Heart right ventricle (tissue), 16 donors: Measurements from ENCODE around the gene YPEL2. TPM values are rescaled to one million over a fixed set of nuclear protein-coding genes. Genes with fewer than 3 reads are reported as not detected.

Experiments used
- ATAC-seq, 8 donors: fragments of 200-7000 bp; cut with Tn5 transposase; one replicate each; pipeline ENCODE4 v1.9.1; 2020; ENCODE audit warnings: mild to moderate bottlenecking in 8 of 8, moderate library complexity in 8 of 8, moderate number of reproducible peaks in 1 of 8
- DNase-seq, 2 donors: peaks; one replicate each; pipeline ENCODE4 v3.0.0-alpha.2; 2020
- H3K27ac ChIP-seq, 10 donors: fragments of 200-600 bp; sonication (generic) in 2 of 10; one replicate each; pipeline versions ENCODE4 v1.5.0 to v1.8.0; 2020 to 2022; ENCODE audit warnings: mild to moderate bottlenecking in 3 of 10
- H3K27me3 ChIP-seq, 7 donors: fragments of 200-600 bp; one replicate each; pipeline ENCODE4 v1.8.0; 2021 to 2022; ENCODE audit warnings: mild to moderate bottlenecking in 2 of 7
- H3K36me3 ChIP-seq, 9 donors: fragments of 200-600 bp; sonication (generic) in 1 of 9; one replicate each; pipeline versions ENCODE4 v1.5.0 to v1.8.0; 2020 to 2022; ENCODE audit warnings: mild to moderate bottlenecking in 2 of 9
- H3K4me1 ChIP-seq, 9 donors: fragments of 200-600 bp; sonication (generic) in 1 of 9; one replicate each; pipeline versions ENCODE4 v1.5.0 to v1.8.0; 2020 to 2022; ENCODE audit warnings: mild to moderate bottlenecking in 4 of 9
- H3K4me3 ChIP-seq, 10 donors: fragments of 200-600 bp; sonication (generic) in 2 of 10; one replicate each; pipeline versions ENCODE4 v1.5.0 to v1.8.0; 2020 to 2022; ENCODE audit warnings: mild to moderate bottlenecking in 7 of 10, moderate library complexity in 2 of 10
- H3K9me3 ChIP-seq, 11 donors: fragments of 200-600 bp in 10 of 11; sonication (generic) in 2 of 11; one replicate each; pipeline versions ENCODE4 v1.5.0 to v1.8.0; 2013 to 2022; ENCODE audit warnings: mild to moderate bottlenecking in 2 of 11, control low read depth in 1 of 11, moderate library complexity in 1 of 11
- WGBS, 2 donors: extraction: QIAGEN DNeasy Blood & Tissue Kit; methylation state at CpG; one replicate each; pipeline ENCODE4 v1.1.7; 2013; ENCODE audit warnings: inconsistent platforms in 1 of 2; 5-methylcytosine and 5-hydroxymethylcytosine counted together
- intact Hi-C, 10 donors: fragments of 100-400 bp; cut with DNase I; formaldehyde crosslinking; loops; one replicate each; pipeline versions ENCODE4 v1.11.1 to v1.14.2; 2022
- polyA plus RNA-seq, 2 donors: library from polyadenylated mRNA; stranded (reverse); fragments of 200-250 nt; gene quantifications; one replicate each; pipeline ENCODE4 v1.2.3, GENCODE V29; 2013
- total RNA-seq, 10 donors: library from RNA; stranded (reverse); fragmentation: NEBNext Ultra II Directional in 3 of 10; extraction: Animal tissue kit (Norgen Biotek cat#: 25700) in 3 of 10; gene quantifications; one replicate each; pipeline versions ENCODE4 v1.2.1 to v1.2.4, GENCODE V29; 2021 to 2023
- TF ChIP-seq, protein P1 (sequence below), 9 donors: fragments of 200-600 bp; sonication (generic) in 2 of 9; IDR thresholded peaks; one replicate each; pipeline versions ENCODE4 v1.5.0 to v1.8.0; 2021 to 2022; ENCODE audit warnings: antibody characterized with exemption in 9 of 9, mild to moderate bottlenecking in 5 of 9, moderate library complexity in 1 of 9
- donor health status: Arrhythmogenic right ventricular cardiomyopathy.
- donor health status: ischemic (EF 13 %, LVEDD 7.1; RV severe dilation, severe dysfunction).
- donor health status: healthy with polysubstance abuse.
- donor health status: DM: no; HTN: yes; CAD: no.
- donor health status: DM: no; HTN: no; CAD: no.
- donor health status: ischemic (EF 25% LVEDD 6.9; RV normal size, moderate dysfunction).
- donor health status: ischemic (EF 25% LVEDD 5.7; RV mildly dilated, moderate dysfunction).
- donor health status: healthy.
- donor health status: DM: yes; HTN: yes; CAD: no.
- donor health status: Ischemic cardiomyopathy.
- donor health status: ischemic (EF 35%, LVEDD 5.7; RV mildly dilated, moderate dysfunction).
- donor health status: nonischemic (EF 11% LVEDD 7.7; RV severe dilation, severe dysfunction).
- donor health status: DM: yes; HTN: yes; CAD: no.
- donor health status: PGD.
- donor health status: ischemic (EF 29% LVEDD 5.4; RV normal size, mild dysfunction).
- donor health status: nonischemic (EF 23%, LVEDD 6.1; RV moderate dilation, normal function).

YPEL2 gene
- total and polyA plus RNA-seq, 12 donors = 5.0 to 57.1 (median 36.5) TPM

GRCh38 chr17:59299400-59300092 is 31.9 kb upstream of the YPEL2 start:
- Histone ChIP-seq H3K36me3 (no peaks in the 10 kb centered on the region), H3K27me3 (no peaks in the 10 kb centered on the region), H3K27ac (no peak overlapping the region), H3K9me3 (no peaks in the 10 kb centered on the region), H3K4me1 (no peaks in the 10 kb centered on the region), H3K4me3 (no peak overlapping the region)
- TF ChIP-seq, protein P1, sequence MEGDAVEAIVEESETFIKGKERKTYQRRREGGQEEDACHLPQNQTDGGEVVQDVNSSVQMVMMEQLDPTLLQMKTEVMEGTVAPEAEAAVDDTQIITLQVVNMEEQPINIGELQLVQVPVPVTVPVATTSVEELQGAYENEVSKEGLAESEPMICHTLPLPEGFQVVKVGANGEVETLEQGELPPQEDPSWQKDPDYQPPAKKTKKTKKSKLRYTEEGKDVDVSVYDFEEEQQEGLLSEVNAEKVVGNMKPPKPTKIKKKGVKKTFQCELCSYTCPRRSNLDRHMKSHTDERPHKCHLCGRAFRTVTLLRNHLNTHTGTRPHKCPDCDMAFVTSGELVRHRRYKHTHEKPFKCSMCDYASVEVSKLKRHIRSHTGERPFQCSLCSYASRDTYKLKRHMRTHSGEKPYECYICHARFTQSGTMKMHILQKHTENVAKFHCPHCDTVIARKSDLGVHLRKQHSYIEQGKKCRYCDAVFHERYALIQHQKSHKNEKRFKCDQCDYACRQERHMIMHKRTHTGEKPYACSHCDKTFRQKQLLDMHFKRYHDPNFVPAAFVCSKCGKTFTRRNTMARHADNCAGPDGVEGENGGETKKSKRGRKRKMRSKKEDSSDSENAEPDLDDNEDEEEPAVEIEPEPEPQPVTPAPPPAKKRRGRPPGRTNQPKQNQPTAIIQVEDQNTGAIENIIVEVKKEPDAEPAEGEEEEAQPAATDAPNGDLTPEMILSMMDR (IDR thresholded peaks at IDR 0.05) = no peak
- ATAC-seq (no peak), DNase-seq (no peak)
- intact Hi-C loops = no loop called here
- 95 to 97% methylated on average over 2 of the region's 2 CpGs for WGBS, 2 donors

DNA sequence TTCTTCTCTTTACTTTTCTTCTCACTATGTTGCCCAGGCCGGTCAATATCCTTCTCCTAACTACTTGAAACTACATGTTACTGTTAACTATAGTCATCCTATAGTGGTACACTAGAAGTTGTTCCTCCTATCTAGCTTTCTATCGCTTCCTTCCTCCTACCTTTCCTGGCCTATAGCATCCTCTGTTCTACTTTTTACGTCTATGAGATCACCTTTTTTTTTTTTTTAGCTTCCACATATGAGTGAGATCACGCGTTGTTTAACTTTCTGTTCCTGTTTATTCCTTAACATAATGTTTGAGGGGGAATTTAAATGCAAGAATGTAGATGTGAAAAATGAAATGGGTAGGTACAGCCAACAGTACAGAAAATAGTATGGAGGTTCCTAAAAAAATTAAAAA is 30.5 kb upstream of the YPEL2 start:
- TF ChIP-seq, protein P1 (IDR thresholded peaks at IDR 0.05) = no peak
- H3K4me1 ChIP-seq = no peaks in the 10 kb centered on the region
- 81 to 87% methylated on average over 5 of the region's 5 CpGs for WGBS, 2 donors
- DNase-seq (no peak), ATAC-seq (no peak)
- intact Hi-C loops = no loop called here
- H3K9me3 ChIP-seq = no peaks in the 10 kb centered on the region
- H3K27me3 ChIP-seq = no peaks in the 10 kb centered on the region
- H3K36me3 ChIP-seq = no peaks in the 10 kb centered on the region
- no peak overlapping the region for H3K4me3 ChIP-seq
- no peak overlapping the region for H3K27ac ChIP-seq

GRCh38 chr17:59304811-59305210 is 26.6 kb upstream of the YPEL2 start:
- intact Hi-C loops = no loop called here
- 84 to 89% methylated on average over 2 of the region's 2 CpGs for WGBS, 2 donors

GRCh38 chr17:59310263-59310920 is 21.1 kb upstream of the YPEL2 start:
- Histone ChIP-seq H3K4me3 (no peak overlapping the region), H3K27ac (no peak overlapping the region), H3K9me3 (no peaks in the 10 kb centered on the region), H3K36me3 (no peaks in the 10 kb centered on the region), H3K27me3 (no peaks in the 10 kb centered on the region), H3K4me1 (peaks cover 0 to 14% (median 0%) of the 10 kb centered on the region in 9 donors)
- ATAC-seq = no peak
- intact Hi-C loops = loop anchor here (1.0 to 10.0 kb wide), 9 partner anchors 127 to 254 kb away; partner anchors contain the start of gene DHX40 (in 3 of the 10)
- 78 to 83% methylated on average over 6 of the region's 6 CpGs for WGBS, 2 donors
- no peak for DNase-seq
- TF ChIP-seq, protein P1 (IDR thresholded peaks at IDR 0.05) = no peak

More at GRCh38 chr17:59304811-59305210, 26.6 kb upstream of the YPEL2 start:
- Histone ChIP-seq H3K9me3 (no peaks in the 10 kb centered on the region), H3K4me1 (no peaks in the 10 kb centered on the region), H3K27ac (no peak overlapping the region), H3K36me3 (no peaks in the 10 kb centered on the region), H3K4me3 (no peak overlapping the region), H3K27me3 (no peaks in the 10 kb centered on the region)
- no peak for DNase-seq
- TF ChIP-seq, protein P1 (IDR thresholded peaks at IDR 0.05) = no peak
- ATAC-seq = no peak
